NCI-H526 treated with DMSO at 0.1 percent for 48 hours (cell line): Measurements from ENCODE around the gene DNPH1.

Source experiments
- DNase-seq: peaks from one replicate; lab custom pipeline; 2025; lab: John Stamatoyannopoulos, UW

The DNPH1 gene

DNA sequence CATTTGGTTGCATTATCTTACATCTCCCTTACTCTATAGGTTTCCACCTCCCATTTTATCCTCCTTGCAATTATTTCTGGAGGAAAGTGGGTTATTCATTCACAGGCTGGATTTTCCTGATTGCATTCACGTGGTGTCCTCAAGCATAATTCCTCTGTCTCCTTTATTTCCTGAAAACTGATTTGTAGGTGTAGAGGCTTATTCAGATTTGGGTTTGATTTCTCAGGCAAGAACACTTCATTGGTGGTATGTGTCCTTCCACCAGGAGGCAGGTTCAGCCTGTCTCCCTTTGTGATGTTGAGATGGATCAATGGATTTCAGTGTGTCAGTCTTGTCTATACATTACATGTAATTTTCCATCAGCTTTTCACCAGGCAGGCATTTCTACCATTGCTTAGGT lies 17.3 kb downstream of the DNPH1 start:
- no peak for DNase-seq

GRCh38 chr6:43207286-43207685 lies 22.0 kb downstream of the DNPH1 start:
- DNase-seq: no peak

DNA sequence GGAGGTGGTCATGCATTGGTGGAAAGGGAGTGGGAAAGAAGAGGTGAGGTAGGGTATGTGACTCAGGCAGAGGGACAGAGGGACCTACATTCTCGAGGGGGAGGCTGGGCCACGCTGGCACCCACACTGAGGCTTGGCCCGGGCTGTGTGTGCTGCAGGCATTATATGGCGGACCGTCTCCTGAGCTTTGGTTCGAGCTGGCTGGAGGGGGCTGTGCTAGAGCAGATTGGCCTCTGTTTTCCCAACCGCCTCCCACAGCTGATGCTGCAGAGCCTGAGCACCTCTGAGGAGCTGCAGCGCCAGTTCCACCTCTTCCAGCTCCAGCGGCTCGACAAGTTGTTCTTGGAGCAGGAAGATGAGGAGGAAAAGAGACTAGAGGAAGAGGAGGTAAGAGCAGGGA lies 23.4 kb downstream of the DNPH1 start:
- DNase-seq: no peak

DNA sequence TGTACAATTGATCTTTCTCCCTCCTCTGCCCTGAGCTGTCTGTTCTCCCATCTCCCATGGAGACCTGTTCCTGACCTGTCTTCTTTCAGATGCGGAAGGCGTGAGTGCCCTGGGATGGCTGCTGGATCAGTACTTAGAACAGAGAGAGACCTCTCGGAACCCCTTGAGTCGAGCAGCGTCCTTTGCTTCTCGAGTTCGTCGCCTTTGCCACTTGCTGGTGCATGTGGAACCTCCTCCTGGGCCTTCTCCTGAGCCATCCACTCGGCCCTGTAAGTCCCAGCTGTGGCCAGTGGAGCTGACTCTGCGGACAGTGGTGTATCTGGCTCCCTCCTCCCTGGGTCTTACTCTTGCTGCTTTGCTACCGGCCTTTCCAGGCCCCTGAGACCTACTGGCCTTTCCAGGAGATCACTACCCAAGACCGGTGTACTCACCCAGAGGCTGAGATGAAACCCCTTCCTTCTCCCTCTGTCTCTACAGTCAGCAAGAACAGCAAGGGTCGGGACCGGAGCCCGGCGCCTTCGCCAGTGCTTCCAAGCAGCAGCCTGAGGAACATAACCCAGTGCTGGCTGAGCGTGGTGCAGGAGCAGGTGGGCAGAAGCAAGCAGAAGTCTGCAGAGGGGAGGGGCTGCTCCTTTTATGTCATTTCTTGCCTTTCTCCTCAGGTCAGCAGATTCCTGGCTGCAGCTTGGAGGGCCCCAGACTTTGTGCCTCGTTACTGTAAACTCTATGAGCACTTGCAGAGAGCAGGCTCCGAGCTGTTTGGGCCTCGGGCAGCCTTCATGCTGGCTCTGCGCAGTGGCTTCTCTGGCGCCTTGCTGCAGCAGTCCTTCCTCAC lies 24.8 kb downstream of the DNPH1 start:
- no peak for DNase-seq

- DNase-seq: no peak
These were observed 25.6 kb downstream of the DNPH1 start for GRCh38 chr6:43203718-43204095.

DNA sequence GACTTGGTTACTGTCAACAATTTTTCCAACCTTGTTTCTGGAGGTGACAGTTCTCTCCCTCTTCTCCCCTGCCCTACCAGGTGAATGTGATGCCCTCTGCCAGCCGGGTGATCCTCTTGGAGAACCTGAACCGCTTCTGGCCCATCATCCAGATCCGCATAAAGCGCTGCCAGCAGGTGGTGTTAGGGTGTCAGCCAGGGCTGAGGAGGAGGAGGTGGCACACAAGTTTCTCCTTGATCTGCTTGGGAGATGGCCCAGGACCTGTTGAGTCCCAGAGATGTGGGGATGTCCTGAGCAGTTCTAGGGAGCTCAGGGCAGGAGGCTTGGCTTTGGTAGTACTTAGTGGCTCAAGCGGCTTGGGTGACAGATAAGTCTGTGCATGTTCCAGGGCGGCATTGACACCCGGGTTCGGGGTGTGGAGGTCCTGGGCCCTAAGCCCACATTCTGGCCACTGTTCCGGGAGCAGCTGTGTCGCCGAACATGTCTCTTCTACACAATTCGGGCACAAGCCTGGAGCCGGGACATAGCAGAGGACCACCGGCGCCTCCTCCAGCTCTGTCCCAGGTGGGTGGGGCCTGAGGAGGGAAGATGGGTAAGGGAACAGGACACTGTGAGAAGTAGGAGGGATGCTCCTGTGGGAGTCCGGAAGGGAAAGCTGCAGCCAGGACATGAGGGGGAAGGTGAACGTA lies 26.1 kb downstream of the DNPH1 start:
- DNase-seq: no peak

DNA sequence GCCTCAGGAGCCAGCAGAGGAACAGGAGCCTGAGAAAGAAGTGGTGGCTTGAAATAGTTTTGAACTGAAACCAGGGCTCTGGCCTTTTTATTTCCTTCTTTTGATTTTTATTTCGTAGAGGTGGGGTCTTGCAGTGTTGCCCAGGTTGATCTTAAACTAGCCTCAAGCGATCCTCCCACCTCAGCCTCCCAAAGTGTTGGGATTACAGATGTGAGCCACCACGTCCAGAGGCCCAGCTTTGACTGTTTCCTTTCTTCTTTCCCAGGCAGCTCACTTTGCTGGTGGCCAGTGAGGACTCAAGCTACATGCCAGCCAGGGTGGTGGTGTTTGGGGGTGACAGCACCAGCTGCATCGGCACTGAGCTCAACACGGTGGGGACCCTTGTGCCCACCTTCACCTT lies 26.8 kb downstream of the DNPH1 start:
- no peak for DNase-seq

DNA sequence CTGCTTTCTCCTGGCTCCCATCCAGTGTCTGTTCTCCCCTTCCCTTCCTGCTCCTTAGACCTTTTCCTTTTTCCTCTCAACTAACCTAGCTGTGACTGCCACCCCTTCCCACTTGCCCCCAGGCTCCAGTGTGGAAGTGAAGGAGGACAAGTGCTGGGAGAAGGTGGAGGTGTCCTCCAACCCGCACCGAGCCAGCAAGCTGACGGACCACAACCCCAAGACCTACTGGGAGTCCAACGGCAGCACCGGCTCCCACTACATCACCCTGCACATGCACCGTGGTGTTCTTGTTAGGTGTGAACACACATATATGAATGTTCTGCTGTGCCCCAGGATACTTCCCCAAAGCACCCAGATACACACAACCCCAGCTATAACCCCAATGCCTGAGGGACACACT lies 28.7 kb downstream of the DNPH1 start:
- DNase-seq: no peak

DNA sequence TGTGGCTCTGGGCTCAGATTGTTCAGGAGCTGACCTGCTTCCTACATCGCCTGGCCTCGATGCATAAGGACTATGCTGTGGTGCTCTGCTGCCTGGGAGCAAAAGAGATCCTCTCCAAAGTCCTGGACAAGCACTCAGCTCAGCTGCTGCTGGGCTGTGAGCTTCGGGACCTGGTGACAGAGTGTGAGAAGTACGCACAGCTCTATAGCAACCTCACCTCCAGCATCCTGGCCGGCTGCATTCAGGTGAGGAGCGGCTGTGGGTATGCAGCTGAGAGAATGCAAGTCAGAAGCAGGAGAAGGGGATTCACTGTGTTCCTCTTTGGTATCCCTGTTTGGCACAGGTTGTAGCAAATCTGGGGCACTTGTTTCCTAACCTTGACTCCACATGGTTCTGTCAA lies 29.4 kb downstream of the DNPH1 start:
- DNase-seq: no peak

GRCh38 chr6:43196337-43196736 lies 32.9 kb downstream of the DNPH1 start:
- DNase-seq: no peak

- DNase-seq: no peak
These were observed 35.4 kb downstream of the DNPH1 start for GRCh38 chr6:43193929-43194328.

- DNase-seq: no peak
These were observed 36.4 kb downstream of the DNPH1 start for GRCh38 chr6:43192911-43193310.

- DNase-seq: no peak
These were observed 39.4 kb downstream of the DNPH1 start for GRCh38 chr6:43189776-43190304.

- DNase-seq: no peak
These were observed 40.9 kb downstream of the DNPH1 start for GRCh38 chr6:43188426-43188825.

DNA sequence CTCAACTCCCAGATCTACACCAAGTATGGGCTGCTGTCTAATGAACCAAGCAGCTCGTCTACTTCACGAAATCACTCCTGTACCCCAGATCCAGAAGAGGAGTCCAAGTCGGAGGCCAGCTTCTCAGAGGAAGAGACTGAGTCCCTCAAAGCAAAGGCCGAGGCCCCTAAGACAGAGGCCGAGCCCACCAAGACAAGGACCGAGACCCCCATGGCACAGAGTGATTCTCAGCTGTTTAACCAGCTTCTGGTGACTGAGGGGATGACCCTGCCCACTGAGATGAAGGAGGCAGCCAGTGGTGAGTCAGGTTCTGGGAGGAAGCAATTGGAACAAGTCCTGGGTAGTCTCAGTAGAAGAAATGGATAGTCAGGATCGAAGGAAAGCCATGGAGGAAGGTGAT lies 41.5 kb downstream of the DNPH1 start:
- no peak for DNase-seq

GRCh38 chr6:43186706-43187105 lies 42.6 kb downstream of the DNPH1 start:
- DNase-seq: no peak

GRCh38 chr6:43186019-43186418 lies 43.3 kb downstream of the DNPH1 start:
- DNase-seq: no peak

DNA sequence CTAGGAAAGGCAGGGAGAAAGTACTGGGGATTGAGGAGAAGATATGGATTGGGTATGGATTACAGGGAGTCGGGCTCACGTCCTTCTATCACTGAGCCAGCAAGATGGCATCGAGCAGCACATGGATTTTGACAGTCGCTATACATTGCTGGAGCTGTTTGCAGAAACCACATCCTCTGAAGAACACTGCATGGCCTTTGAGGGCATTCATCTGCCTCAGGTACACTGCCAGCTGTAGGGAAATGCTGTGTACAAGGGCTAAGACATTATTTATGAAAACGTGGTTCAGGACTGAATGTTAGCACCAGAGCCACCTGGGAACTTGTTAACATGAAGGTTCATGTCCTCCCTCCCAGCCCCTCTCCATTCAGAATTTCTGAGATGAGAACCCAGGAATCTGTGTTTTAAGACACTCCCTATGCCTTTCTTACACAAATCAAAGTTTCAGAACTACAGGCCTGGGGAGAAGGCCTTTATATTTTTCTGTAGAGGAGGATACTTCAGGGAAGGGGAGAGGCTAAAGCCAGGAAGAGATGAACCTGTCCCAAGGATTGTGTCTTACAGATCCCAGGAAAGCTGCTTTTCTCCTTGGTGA lies 43.8 kb downstream of the DNPH1 start:
- DNase-seq: peak; percentile 27

DNA sequence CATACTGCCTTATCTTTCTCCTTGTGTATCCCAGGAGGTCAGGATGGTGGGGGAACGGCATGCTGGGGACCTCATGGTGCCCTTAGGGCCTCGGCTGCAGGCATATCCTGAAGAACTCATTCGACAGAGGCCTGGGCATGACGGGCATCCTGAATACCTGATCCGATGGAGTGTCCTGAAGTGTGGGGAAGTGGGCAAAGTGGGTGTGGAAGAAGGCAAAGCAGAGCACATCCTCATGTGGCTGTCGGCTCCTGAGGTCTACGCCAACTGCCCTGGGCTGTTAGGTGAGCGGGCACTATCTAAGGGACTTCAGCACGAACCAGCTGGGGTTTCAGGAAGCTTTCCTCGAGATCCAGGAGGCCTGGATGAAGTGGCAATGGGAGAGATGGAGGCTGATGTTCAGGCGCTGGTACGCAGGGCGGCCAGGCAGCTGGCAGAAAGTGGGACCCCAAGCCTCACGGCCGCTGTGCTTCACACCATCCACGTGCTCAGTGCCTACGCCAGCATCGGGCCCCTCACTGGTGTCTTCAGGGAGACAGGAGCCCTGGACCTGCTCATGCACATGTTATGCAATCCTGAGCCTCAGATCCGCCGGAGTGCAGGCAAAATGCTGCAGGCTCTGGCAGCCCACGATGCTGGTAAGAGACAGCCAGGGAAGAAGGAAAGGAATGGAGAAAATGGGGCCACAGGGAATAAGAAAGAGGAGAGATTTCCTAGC lies 44.9 kb downstream of the DNPH1 start:
- no peak for DNase-seq

DNA sequence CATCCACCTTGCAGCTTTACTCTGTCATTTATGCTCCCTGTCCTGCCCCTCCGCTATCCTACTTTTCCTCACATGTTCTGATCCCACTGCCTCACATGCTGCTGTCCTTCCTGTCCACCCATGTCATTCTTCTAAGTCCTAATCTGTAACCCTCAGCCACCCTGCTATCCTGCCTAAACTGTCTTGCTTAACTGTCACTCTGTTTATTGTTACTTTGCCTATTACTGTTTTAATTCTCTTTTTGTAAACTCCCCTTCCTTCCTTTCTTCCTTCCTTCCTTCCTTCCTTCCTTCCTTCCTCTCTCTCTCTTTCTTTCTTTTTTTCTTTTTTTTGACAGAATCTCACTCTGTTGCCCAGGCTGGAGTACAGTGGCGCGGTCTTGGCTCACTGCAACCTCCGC lies 45.8 kb downstream of the DNPH1 start:
- no peak for DNase-seq

- DNase-seq: peak; percentile 35
These were observed 47.1 kb downstream of the DNPH1 start, which contains the start of gene CUL9 for GRCh38 chr6:43181942-43182860. Gene CUL9 (plus strand): TSS chr6:43182196. CDS start chr6:43184311, 2,115 bp downstream.
